GM12873 (cell line): Measurements from ENCODE around the gene CHST13.

ENCODE experiments used
- CTCF ChIP-seq: IDR thresholded peaks from 2 replicates; pipeline ENCODE4 v1.5.1; 2012; ENCODE audit warnings: low read depth, mild to moderate bottlenecking, moderate library complexity, low read length, control low read depth; ENCODE audit not compliant: insufficient read depth; ENCODE audit errors: missing control alignments

The CHST13 gene

DNA sequence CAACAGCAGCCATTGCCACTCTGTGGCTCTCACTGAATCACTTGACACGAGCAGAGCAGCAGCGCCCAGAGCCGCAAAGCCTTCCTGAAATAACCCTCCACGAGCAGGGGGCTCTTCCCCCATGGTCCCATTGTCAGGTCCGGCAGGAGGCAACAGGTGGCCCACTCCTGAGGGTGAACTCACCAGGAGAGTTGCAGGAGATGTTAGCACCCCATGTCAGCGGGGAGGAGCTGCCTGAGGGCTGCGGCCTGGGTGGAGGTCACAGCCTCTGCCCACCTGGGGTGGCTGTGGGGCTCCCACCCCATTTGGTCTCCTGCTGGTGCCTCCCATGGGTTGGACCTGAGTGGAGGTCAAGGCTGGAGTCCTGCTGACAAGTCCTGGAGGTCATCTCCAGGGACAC is 47.1 kb downstream of the CHST13 start:
- no peak for TF ChIP-seq CTCF

DNA sequence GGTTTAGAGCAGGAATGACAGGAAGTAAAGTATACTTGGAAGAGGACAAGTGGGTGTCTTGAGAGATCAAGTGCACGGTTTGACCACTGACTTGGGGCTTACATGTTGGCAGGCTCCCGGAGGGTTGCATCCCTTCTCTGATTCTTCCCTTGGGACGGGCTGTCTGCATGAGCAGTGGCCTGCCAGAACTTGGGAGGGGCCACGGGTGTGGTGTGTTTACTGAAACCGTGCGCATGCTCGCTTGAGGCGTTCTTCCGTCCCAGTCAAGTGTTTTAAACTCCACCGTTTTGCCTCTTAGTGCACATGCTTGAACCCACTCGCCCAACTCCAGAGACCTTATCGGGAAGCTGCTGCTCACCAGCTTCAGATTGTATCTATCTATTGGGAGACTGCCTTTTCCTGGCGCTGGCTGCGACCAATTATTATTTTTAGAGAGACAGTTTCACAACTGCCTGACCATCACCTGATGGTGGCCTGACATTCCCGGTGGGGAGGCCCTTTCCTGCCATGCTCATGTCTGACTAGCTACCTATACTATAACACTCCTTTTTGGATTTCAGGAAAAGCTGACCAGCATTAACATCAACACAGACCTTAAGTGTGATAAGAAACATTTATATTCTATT is 49.6 kb downstream of the CHST13 start:
- no peak for TF ChIP-seq CTCF

- TF ChIP-seq CTCF, result no peak
These were observed 53.3 kb downstream of the CHST13 start for GRCh38 chr3:126577261-126577660.

- TF ChIP-seq CTCF, result no peak
These were observed 54.7 kb downstream of the CHST13 start for GRCh38 chr3:126578702-126579101.

GRCh38 chr3:126580746-126581145 is 56.8 kb downstream of the CHST13 start:
- no peak for TF ChIP-seq CTCF

DNA sequence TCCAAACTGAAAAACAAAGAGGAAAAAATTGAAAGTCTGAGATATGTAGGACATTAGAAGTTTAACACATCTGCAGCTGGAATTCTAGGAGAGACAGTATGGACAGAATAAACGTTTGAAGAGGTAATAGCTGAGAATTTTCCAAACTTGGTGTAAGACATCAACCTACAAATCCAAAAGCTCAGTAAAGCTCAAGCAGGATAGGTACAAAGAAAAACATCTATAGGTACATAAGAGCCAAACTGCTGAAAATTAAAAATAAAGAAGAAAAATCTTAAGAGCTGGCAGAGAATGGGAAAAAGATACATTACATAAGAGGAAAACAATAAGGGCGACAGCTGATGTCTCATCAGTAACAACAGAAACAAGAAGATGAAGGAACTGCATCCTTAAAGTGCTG is 57.6 kb downstream of the CHST13 start:
- TF ChIP-seq CTCF, result no peak

DNA sequence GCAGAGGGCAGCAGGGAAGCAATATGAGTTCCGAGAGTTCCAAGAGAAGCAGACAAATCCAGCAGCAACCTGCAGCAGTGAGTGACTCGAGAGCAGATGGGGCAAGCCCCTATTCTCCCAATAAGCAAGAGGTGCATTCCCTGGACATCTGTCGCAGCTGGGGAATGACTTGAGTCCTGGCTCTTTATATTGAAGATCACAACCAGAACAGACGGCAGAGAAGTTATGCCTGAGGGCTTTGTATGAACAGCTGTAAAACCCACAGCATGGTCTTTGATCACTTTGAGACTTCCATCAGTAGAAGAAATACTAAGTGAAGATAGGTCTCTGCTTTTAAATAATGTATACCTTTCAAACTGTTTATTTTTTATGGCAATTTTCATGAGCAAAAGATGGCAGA is 58.4 kb downstream of the CHST13 start:
- TF ChIP-seq CTCF, result no peak
